GM12875 (cell line): Measurements from ENCODE around the gene SH3GL1.

Experiments
- H3K4me3 ChIP-seq: one replicate; pipeline ENCODE4 v1.5.1; 2011; ENCODE audit warnings: low read depth, low read length, control low read depth
- CTCF ChIP-seq: IDR thresholded peaks from 2 replicates; pipeline ENCODE4 v1.5.1; 2011; ENCODE audit warnings: low read depth, mild to moderate bottlenecking, control low read depth, inconsistent platforms, low read length, moderate library complexity, borderline replicate concordance; ENCODE audit not compliant: insufficient read depth

The SH3GL1 gene

DNA sequence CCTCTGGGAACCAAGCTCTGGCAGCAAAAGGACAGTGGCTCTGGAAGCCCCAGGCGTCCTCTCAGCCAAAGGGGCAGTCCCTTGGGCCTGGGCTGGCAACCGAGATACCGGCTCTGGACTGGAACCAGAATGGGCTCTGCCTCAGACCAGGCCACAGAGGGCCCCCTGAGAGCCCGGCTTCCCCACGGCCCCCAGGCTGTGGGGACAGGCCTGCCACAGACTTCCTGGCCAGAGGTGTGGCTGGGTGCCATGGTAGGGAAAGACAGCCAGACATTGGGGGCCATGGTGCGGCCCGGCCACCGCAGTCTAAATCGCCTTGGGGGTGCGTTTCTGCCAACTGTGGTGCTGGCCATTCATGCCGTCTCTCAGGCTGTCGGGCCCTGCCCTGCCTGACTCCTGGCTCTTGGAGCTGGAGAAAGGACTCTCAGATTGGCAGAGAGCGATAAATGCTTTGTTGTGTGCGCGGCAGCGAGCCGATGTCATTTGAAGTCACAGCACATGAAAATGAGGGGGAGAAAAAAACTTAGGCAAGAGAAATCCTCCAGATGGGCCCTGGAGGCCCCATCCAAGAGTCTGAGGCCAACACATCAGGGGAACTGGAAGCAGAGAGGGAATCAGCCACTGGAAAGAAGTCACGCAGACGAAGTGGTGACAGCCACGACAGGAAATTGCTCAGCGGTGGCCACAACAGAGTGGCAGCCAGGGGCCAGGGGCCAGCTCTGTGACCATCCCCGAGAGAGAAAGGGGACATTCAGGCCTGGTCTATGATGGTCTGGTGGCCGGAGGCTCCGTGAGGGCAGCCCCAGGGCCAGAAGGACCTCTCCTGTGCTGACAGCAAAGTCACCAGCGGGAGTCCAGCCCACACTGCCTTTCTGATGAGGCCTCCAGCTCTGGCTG is 26.5 kb downstream of the SH3GL1 start:
- no peak for TF ChIP-seq CTCF
- H3K4me3 ChIP-seq: no peak overlapping the region

GRCh38 chr19:4373013-4373367 is 27.4 kb downstream of the SH3GL1 start:
- no peak overlapping the region for H3K4me3 ChIP-seq
- no peak for TF ChIP-seq CTCF

DNA sequence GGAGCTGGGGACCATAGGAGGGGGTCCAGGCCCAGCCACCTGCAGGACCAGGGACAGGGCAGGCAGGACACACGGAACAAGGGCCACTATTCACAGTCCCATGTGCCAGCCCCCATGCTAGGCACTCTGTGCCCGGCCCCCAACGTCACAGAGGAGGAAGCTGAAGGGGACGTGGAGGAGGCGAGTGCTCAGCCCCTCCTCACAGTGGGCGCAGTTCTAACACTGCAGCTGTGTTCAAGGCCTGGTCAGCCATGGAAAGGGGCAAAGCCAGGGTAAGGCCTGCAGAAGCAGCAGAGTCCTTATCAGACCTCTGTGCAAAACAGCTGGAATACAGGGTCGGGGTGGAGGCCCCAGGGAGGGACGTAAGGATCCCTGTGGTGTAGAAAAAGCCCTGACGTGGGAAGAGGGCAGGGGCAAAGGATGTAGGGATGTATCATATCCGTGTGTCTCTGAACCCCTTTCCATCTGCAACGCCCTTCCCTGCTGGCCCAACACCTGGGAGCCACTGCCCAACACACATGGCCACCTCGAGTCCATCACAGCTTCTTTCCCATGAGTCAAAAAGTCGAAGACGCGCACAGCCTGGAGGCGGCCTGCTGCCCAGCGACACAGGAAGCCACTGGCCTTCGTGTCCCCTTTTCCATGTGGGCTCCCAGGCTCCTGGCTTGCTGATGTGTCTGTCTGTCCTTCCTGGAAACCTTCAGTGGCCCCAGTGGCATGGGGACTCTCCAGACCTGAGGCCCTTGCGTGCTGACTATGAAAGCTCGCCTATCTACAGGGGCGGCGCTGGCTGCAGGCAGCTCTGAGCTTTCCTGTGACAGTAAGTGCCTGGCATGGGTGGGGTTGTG is 28.0 kb downstream of the SH3GL1 start:
- H3K4me3 ChIP-seq: no peak overlapping the region
- no peak for TF ChIP-seq CTCF

GRCh38 chr19:4371247-4372164 is 28.8 kb downstream of the SH3GL1 start:
- TF ChIP-seq CTCF: no peak
- no peak overlapping the region for H3K4me3 ChIP-seq

GRCh38 chr19:4370418-4371041 is 29.8 kb downstream of the SH3GL1 start:
- no peak for TF ChIP-seq CTCF
- H3K4me3 ChIP-seq: peak overlapping the region; percentile 46

DNA sequence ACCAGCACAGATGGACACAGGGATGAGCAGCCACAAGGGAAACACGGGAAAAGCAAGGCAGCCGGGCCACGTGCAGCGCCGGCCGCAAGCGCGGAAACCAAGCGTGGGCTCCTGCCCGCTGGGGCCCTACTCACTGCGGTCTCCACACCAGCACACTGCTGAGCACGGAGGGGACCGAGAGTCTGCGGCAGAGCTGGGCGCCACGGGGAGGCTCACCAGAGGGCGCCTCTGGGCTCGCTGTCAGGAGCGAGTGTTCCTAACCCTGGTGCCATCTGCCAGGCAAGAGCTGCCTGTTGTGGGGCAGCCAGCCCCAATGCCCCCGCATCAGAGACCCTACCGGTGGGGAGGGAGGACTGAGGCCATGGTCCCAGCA is 30.5 kb downstream of the SH3GL1 start:
- H3K4me3 ChIP-seq: peak overlapping the region; percentile 46
- TF ChIP-seq CTCF: peak; percentile 65
